Hematopoietic multipotent progenitor cell (in vitro differentiated cells): ENCODE data around the gene HELQ. TPM values are rescaled to one million over a fixed set of nuclear protein-coding genes. Genes with fewer than 3 reads are reported as not detected.
"Not testable (repeated sequence)": the region's sequence is repeated elsewhere in the genome, so short reads cannot be mapped to it uniquely, and the experiment has no call there.

Source experiments
- DNase-seq, 3 donors: peaks; one replicate each; pipeline ENCODE4 v3.0.0-alpha.2; 2011 to 2015; ENCODE audit warnings: low read depth in 2 of 3, low spot score in 2 of 3
- total RNA-seq: library from RNA; depleted of rRNA; stranded (reverse); fragments of >200 nt; gene quantifications from one replicate; pipeline ENCODE4 v1.2.3, GENCODE V29; 2012

Gene HELQ
- total RNA-seq, 1 donor = 14.0 TPM

DNA sequence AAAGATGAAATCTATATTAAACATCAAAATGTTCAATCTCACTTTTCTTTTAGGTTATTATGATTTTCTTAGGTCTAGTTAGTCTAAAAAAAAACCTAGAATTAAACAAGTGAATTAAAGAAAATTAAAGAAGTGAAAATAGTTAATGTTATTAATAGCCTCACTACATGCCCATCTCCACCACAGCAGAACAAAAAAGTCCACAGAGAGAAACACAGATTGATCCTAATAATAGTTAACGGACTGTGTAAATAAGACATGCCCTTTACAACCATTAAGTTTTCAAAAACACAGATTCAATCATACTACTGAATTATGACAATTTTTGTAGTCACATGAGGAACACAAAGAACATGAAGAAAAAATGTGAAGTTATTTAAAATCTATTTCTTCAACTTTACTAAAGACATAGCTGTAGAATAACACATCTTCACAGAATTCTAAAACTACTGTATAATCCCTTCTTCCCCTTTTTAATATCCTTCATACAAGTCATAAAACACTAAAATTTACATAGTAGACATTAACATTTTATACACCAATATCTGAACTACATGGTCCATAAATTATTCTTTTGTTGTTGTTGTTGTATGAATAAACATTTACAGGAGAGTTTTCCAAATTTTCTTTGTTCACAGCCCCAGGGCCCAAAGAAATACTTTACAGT, 15.3 kb downstream of the HELQ start:
- no peak for DNase-seq

DNA sequence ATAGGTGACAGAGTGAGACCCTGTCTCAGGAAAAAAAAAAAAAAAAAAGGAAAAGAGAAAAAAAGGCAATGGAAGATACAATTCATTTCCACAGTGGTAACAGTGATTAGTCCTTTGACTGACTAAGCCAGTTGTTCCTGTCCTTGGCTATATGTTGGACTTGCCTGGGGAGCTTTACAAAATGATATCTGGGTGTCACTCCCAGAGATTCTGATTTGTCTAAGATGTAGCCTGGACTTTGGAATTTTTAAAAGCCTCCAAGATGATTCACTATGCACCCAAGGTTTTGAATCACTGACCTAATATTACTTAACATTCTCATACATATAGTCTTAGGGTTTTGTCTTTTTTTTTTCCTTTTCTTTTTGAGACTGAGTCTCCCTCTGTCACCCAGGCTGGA, 16.9 kb downstream of the HELQ start:
- no peak for DNase-seq

DNA sequence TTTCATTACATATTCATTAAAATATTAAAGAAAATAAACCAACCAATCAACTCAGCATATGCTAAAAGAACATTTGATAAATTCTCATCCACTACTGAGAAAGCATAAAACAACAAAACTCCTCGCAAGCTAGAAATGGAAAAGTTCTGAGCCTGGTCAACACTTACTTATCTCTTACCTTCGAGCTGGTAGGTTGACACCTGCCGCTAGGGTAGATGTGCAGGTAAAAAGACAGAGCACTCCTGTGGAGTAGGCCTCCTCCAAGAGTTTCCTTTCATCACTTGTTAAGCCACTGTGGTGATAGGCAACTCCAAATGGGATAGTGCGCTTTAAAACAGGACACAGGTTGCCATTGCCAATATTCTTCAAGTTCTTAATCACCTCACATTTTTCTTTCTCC, 18.9 kb downstream of the HELQ start:
- DNase-seq = no peak

GRCh38 chr4:83431200-83431599, 24.4 kb downstream of the HELQ start:
- DNase-seq = no peak

DNA sequence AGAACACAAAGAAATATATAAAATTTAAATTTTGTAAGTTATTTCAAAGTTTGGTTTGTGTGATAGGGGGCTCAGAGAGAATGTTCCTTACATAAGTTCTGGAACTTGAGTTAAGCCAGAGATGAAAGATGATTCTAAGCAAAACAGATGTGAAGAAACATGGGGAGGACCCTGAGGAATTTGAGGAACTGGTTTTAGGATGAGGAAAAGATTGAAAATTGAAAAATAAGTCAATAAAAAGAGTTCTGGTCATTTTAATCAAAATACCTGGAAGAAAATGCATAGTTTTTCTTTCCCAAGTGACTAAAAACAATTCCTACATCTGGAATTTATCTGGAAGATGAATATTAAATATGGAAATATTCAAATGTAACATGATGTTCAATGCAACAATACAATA, 37.4 kb downstream of the HELQ start:
- DNase-seq = no peak

DNA sequence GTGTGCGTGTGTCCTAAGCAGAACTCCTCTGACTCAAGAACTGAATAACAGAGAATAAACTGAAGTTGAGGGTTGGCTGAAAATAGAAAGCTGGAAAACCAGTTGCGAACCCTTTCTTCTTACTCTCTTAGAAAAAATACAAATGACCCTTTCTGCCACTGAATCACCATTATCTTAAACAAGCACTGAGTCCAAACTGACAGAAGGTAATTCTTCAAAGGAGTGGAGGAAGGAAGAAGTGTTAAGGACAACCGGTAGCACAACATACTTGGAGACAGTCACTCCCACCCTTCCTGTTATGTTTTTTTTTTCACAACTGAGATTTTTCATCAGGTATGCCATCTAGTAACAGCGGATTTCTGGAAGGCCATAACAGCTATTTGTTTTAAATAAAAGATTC, 38.1 kb downstream of the HELQ start:
- no peak for DNase-seq

GRCh38 chr4:83413676-83414075, 41.9 kb downstream of the HELQ start:
- no peak for DNase-seq

GRCh38 chr4:83408908-83409307, 46.7 kb downstream of the HELQ start:
- DNase-seq = no peak

DNA sequence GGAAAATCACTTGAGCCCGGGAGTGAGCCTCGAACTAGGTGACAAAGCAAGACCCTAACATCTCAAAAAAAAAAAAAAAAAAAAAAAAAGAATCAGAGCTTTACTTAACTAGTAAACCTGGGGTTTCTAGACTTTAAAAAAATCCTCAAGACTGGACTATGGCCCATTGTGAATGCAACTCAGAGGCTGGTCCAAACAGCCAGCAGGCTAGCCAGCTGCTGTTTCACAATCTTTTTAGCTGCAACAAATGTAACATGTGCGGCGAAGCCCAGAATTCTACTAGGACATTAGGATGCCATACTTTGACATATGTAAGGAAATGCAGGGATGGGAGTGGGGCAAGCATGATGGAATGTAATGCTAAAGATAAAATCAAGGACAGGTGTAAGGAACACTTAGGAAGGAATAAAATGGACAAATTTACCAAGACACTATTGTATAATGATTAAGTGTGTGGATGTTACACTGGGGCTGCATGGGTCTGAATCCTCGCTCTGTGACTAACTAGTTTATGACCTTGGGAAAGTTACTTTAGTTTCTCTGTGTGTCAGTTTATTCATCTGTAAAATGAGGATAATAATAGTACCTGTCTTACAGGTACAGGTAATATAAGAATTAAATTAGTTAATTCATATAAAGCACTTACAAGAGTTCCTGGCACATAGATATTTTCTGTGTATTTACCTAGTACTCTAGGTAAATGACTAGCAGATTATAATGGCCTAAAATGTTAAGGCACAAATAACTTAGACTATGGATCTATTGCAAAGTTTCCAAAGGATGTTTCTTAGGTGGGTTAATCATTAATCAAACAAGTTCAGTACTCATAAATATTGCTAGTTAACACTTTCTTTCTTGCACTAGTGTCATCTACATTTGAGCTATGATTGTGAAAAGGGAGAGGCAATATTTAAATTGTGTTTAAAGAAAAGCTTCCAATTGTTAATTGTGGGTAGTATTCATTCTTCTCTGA, 49.5 kb downstream of the HELQ start:
- DNase-seq = no peak

- DNase-seq = not testable (repeated sequence)
These were observed 57.5 kb downstream of the HELQ start for GRCh38 chr4:83398158-83398557.

GRCh38 chr4:83393908-83394307, 61.7 kb downstream of the HELQ start:
- DNase-seq = no peak

- no peak for DNase-seq
These were observed 63.1 kb downstream of the HELQ start for GRCh38 chr4:83392562-83392961.

DNA sequence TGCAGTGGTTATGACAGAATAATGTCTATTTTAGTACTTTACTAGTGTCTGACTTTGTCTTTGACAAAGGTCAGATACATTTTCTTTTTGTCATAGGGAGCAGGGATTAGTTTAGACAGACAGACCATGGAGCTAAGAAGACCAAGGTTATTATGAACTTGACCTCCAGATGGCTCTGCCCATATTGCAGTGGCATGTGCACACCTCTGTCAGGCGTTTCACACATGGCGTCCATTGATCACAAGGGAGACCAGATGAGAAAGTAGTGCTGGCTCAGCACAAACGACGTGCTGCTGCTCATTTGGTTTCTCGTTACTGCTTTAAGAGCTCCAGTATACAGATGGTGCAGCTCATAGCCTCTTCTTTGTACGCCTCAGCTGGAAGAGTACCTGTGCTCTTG, 64.7 kb downstream of the HELQ start:
- no peak for DNase-seq

DNA sequence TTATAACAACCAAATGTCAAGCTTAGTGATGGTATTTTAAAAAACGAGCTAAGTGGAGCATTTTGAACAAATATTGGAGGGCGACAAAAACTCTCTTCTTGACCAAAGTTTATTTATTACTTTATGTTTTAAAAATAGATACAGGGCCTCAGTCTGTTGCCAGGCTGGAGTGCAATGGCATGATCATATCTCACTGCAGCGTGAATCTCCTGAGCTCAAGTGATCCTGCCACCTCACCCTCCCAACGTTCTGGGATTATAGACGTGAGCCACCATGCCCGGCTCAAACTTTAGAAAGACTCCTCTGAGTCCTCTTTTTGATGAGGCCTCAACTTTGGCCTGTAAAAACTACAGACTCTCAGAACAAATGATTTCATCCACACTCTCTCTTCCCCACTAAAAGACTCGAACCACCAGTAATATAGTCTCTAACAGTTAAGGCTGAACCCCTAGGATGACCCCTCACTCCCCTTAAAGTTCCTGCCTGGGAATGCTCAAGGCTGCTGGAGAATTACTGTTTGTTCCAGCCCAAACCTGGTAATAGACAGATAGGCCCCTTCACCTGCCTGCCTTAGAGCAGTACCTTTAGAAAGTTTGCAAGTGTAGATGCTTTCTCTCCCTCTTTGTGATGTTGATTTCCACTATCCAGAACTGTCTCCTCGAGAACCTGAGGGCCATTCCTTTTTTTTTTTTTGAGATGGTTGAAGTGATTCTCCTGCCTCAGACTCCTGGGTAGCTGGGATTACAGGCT, 65.7 kb downstream of the HELQ start:
- DNase-seq = no peak

DNA sequence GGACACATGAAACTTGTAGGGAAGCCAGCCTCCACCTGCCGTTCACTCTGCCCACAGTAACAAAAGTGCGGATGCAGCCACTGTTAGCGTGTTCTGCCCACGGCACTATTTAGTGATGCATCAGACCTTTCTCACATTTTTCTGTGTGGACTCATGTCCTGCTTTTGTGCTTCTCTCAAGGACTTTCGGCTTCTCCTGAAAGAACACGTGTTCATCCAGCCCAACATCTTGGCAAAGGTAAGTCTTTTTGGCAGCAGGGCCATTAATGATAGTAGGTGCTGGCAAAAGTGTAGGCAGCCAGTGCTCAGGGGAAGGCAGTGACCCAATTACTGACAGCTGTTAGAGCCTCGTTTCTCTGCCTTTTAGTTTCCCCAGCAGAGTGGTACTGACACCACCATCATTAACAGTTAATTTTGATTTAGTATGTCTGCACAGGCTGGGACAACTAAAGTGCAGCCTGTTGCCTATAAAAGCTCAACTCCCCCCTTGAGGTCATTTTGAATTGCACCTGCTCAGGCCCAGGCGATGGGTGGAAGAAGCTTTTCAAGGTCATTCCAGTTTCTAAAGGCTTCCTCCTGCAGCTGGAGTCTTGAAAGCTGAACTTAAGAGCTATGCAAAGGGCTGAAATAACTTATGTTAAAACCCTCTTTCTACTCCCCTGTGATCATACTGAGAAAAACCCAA, 66.4 kb downstream of the HELQ start:
- no peak for DNase-seq

DNA sequence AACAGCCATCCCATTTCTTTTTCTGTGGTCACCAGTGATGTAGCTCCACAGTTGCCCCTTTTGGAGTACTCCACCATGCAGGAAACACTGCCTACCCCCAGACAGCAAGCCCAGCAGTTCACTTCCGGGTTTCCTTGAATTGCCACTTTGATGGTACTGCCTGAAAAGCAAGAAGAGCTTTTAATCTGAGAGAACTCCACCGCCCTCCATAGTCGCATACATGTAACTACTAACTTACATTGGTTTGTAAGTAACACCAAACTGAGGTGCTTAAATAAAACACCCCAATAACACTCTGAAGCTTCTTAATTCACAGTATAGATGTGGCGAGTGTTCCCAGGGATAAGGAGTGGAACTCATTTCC, 67.3 kb downstream of the HELQ start:
- peak in 1 of 3 donors; percentile 62 for DNase-seq

DNA sequence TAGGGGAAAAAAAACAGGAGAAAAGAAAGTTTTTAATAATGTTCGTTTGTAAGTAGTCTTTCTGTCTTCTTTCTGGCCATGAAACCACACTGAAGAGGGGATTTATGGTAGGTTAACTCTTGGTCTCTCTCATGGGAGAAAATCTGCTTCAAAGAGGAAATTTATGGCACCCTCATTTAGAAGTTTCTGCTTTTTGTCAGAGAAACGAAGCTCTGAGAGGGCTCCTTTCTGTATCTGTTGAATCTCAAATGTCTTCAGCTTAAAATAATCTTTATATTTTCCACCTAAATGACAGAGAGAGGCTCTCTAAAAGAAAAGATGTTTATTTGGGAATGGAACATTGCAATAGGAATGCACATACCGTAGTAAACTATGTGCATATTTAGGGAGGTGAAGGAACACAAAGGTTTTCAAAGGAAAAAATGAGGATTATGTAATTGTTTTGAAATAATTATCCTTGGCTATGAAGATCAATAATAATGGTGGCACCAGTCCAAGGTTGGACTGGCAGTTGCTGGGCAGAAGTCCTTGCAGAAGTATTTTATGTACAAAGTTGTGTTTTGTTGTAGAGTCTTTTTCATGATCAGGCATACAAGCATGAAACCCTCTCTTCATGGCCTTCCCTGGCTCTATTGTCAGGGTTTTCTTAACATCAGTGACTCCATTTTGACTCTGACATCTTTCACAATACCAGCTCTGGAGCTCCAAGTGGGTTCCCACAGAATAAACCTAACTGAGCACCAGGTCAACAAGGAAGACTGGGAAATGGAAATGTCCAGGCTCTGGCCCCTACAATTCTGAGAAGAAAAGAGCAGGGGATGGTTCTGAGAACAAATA, 67.9 kb downstream of the HELQ start:
- no peak for DNase-seq

DNA sequence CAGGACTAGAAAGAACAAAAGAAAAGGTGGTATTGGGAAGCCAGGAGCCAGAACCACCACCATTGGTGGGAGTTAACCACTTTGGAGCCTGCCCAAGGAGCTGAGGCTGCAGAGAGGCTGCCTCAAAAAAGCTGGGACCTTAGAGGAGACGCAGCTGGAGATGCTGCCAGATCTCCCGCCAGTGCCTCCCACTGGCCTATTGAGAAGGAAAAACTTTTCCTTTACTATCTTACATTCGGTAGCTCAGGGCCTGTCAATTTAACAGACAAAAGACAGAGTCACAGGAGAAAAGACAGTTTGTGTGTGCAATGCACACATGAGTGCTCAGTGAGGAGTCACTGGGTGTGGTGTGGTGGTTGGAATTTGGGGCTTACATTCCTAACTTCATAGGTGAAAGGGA, 68.6 kb downstream of the HELQ start:
- no peak for DNase-seq

DNA sequence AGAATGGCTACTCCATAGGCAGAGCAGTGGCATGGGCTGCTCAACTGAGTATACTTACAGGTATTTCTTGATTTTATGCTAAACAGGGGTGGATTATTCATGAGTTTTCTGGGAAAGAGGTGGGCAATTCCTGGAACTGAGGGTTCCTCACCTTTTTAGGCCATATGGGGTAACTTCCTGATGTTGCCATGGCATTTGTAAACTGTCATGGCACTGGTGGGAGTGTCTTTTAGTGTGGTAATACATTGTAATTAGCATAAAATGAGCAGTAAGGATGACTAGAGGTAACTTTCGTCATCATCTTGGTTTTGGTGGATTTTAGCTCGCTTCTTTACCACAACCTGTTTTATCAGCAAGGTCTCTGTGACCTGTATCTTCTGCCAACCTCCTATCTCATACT, 72.8 kb downstream of the HELQ start:
- no peak for DNase-seq

GRCh38 chr4:83381173-83381572, 74.5 kb downstream of the HELQ start:
- no peak for DNase-seq
